DMS53 treated with DMSO at 0.1 percent for 48 hours (cell line): Measurements from ENCODE around the gene KCNJ10.
"Not testable (repeated sequence)": the region's sequence is repeated elsewhere in the genome, so short reads cannot be mapped to it uniquely, and the experiment has no call there.

ENCODE experiments used
- DNase-seq: peaks from one replicate; lab custom pipeline; 2025; ENCODE audit not compliant: unreplicated experiment; lab: John Stamatoyannopoulos, UW

The KCNJ10 gene

GRCh38 chr1:160069460-160070231, at the start of gene KCNJ10:
TSS of gene KCNJ10 (minus strand) at chr1:160070160. CDS start at chr1:160042532, 27,628 bp downstream.
- no peak for DNase-seq

GRCh38 chr1:160118928-160119327, 49.0 kb upstream of the KCNJ10 start:
- no peak for DNase-seq

- no peak for DNase-seq
Observed at GRCh38 chr1:160117709-160118183, 47.8 kb upstream of the KCNJ10 start.

- no peak for DNase-seq
Observed at GRCh38 chr1:160117300-160117699, 47.3 kb upstream of the KCNJ10 start.

GRCh38 chr1:160116283-160117147, 46.6 kb upstream of the KCNJ10 start:
- DNase-seq = no peak

- no peak for DNase-seq
Observed at GRCh38 chr1:160115545-160116282, 45.8 kb upstream of the KCNJ10 start, which contains the start of gene ATP1A2. TSS of gene ATP1A2 (plus strand) at chr1:160115759. CDS start at chr1:160115862, 103 bp downstream.

- DNase-seq = no peak
Observed at GRCh38 chr1:160114085-160114484, 44.1 kb upstream of the KCNJ10 start.

GRCh38 chr1:160113407-160113806, 43.4 kb upstream of the KCNJ10 start:
- DNase-seq = no peak

GRCh38 chr1:160112357-160112756, 42.4 kb upstream of the KCNJ10 start:
- DNase-seq = no peak

GRCh38 chr1:160111462-160111861, 41.5 kb upstream of the KCNJ10 start:
- not testable (repeated sequence) for DNase-seq

GRCh38 chr1:160109686-160110085, 39.7 kb upstream of the KCNJ10 start:
- DNase-seq = peak; percentile 5

- DNase-seq = peak; percentile 3
Observed at GRCh38 chr1:160108888-160109662, 39.1 kb upstream of the KCNJ10 start.

GRCh38 chr1:160107512-160107911, 37.6 kb upstream of the KCNJ10 start:
- DNase-seq = no peak

- DNase-seq = no peak
Observed at GRCh38 chr1:160105155-160105554, 35.2 kb upstream of the KCNJ10 start.

GRCh38 chr1:160104486-160104885, 34.5 kb upstream of the KCNJ10 start:
- DNase-seq = no peak

GRCh38 chr1:160103658-160104408, 33.9 kb upstream of the KCNJ10 start:
- DNase-seq = no peak

GRCh38 chr1:160101717-160102522, 32.0 kb upstream of the KCNJ10 start:
- no peak for DNase-seq

GRCh38 chr1:160101037-160101716, 31.2 kb upstream of the KCNJ10 start:
- peak; percentile 45 for DNase-seq
